ENCODE measurements around the gene KIRREL2.

DNA sequence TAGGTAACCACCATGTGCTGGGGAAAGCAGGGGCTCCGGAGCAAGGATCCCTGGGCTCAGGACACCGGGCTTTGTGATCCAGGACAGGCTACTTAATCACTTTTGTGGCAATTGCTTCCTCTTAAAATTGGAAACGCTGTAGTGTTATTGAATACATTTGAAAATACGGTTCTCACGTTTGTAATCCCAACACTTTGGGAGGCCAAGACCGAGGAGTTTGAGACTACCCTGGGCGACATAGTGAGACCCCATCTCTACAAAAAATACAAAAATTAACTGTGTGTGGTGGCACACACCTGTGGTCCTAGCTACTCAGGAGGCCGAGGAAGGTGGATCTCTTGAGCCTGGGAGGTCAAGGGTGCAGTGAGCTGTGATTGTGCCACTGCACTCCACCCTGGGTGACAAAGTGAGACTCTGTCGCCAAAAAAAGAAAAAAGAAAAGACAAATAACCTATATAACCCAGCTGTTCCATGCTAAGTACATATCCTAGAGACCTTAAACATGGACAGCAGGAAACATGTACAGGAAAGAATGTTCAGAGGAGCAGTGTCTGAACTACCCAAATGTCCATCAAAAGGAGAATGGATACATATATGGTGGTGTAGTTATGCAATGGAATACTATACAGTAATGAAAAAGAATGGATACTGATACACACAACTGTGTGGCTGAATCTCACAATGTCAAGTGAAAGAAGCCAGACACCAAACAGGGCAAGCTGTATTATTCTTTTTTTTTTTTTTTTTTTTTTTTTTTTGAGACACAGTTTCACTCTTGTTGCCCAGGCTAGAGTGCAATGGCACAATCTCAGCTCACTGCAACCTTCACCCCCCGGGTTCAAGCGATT lies 43.4 kb upstream of the KIRREL2 start:
- no peak for TF ChIP-seq POLR2A (IDR thresholded peaks at IDR 0.05)
- TF ChIP-seq, protein P1, sequence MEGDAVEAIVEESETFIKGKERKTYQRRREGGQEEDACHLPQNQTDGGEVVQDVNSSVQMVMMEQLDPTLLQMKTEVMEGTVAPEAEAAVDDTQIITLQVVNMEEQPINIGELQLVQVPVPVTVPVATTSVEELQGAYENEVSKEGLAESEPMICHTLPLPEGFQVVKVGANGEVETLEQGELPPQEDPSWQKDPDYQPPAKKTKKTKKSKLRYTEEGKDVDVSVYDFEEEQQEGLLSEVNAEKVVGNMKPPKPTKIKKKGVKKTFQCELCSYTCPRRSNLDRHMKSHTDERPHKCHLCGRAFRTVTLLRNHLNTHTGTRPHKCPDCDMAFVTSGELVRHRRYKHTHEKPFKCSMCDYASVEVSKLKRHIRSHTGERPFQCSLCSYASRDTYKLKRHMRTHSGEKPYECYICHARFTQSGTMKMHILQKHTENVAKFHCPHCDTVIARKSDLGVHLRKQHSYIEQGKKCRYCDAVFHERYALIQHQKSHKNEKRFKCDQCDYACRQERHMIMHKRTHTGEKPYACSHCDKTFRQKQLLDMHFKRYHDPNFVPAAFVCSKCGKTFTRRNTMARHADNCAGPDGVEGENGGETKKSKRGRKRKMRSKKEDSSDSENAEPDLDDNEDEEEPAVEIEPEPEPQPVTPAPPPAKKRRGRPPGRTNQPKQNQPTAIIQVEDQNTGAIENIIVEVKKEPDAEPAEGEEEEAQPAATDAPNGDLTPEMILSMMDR (IDR thresholded peaks at IDR 0.05), result no peak

Measured in testis (tissue), 2 donors.